Measurements from ENCODE around the gene SHC3. TPM values are rescaled to one million over a fixed set of nuclear protein-coding genes. Genes with fewer than 3 reads are reported as not detected.
"Not testable (repeated sequence)": the region's sequence is repeated elsewhere in the genome, so short reads cannot be mapped to it uniquely, and the experiment has no call there.

Gene SHC3, protein sequence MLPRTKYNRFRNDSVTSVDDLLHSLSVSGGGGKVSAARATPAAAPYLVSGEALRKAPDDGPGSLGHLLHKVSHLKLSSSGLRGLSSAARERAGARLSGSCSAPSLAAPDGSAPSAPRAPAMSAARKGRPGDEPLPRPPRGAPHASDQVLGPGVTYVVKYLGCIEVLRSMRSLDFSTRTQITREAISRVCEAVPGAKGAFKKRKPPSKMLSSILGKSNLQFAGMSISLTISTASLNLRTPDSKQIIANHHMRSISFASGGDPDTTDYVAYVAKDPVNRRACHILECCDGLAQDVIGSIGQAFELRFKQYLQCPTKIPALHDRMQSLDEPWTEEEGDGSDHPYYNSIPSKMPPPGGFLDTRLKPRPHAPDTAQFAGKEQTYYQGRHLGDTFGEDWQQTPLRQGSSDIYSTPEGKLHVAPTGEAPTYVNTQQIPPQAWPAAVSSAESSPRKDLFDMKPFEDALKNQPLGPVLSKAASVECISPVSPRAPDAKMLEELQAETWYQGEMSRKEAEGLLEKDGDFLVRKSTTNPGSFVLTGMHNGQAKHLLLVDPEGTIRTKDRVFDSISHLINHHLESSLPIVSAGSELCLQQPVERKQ
- polyA plus RNA-seq (ENCODE audit: insufficient read length in 12 of 12): 1 to 10 TPM in 2 of 12 donors, under 1 TPM in 9, not detected in 1; 0.52 to 1.4 (median 0.81) TPM
- long read RNA-seq, donor 1: 0 reads
- long read RNA-seq, donor 2: 0 reads
- long read RNA-seq, donor 3: 0 reads
- long read RNA-seq, donor 4: 0 reads
- long read RNA-seq, donor 5: 0 reads
- long read RNA-seq, donor 6: 0 reads
- long read RNA-seq, donor 7: 0 reads
- long read RNA-seq, donor 8: 0 reads
- long read RNA-seq, donor 9: 0 reads
- long read RNA-seq, donor 10: 0 reads
- long read RNA-seq, donor 11: 0 reads

DNA sequence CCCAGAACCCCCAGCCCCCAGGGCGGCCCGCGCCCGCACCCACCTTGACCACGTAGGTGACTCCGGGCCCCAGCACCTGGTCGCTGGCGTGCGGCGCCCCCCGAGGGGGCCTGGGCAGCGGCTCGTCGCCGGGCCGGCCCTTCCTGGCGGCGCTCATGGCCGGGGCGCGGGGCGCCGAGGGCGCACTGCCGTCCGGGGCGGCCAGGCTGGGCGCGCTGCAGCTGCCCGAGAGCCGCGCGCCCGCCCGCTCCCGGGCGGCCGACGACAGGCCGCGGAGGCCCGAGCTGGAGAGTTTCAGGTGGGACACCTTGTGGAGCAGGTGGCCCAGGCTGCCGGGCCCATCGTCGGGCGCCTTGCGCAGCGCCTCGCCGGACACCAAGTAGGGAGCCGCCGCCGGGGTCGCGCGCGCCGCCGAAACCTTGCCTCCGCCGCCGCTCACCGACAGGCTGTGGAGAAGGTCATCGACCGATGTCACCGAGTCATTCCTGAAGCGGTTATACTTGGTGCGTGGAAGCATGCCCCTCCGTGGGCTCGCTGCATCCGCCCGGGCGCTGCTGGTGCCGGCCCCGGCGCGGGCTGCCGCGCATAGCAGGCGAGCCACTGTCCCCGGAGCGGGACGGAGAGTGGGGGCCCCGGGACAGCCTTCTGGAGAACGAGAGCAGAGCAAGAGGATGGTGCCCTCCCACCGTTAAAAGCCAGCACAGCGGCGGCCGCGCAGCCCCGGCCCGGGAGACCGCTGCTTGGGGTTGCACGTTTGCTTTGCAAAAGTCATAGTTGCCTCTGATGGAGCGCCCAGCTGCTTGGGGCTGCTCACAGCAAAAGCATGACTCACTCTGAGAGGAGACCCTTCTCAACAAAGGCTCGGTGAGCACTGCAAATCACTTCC, at the start of gene SHC3:
TSS of gene SHC3 (minus strand) at position 875 of the 886 bp plus-strand sequence. CDS start at position 517, 358 bp downstream.
- no peak for DNase-seq

DNA sequence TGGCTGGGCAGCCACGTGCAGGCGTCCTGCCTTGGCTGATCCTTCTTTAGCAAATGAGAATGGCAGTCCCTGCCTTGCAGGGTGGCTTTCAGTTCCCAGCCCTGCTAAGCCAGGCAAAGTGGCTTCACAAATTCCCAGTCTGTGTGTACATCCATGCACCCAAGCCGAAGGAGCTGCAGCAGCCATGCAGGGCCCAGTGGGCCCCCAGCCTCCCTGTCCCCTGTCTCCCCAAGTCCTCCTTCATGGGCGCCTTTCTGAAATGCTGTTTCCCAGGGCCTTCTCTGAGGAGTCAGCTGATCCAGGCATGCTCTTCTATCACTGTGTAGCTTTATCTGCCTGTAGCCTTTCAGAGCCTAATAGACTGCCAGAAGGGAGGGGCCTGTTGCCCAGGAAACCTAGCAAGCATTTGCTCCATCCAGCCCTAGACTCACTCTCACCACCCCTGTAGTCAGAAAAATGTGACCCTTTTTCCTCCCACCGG, 47.4 kb upstream of the SHC3 start:
- DNase-seq: peak; percentile 26

DNA sequence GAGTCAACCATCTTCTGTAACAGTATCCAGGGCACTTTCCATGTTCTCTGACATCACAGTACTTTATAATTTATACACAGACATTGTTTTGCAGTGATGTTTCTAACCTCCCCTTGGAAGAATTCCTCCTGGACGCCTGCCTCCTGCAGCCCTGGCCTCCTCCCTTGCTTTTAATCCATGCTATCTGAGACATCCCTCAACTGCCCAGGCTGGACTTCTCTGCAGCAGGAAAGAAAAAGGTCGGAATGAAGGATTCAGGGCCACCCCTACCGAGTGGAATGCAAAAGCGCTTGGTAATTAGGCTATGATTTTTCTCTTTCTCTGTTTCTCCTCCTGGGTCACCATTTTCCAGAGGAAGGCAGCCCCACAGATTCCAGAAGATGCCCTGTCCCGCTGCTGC, 47.0 kb upstream of the SHC3 start:
- peak; percentile 22 for DNase-seq

DNA sequence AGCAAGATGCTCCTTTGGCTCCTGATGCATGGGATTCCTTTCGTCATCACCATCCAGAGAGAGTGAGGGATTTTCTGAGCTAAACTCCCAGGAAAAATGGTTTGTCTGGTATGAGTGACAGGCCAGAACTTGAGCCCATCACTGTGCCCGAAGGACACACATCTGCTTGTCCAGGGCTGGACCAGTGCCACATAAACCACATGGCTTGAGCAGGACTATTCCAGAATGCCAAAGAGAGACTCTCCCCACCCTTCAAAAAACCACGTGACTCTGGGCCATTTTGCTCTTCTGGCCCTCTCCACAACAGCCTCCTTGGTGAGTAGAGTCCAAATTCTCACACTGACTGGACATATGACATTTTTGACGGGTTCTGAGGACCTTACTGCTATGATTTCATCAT, 46.4 kb upstream of the SHC3 start:
- no peak for DNase-seq

DNA sequence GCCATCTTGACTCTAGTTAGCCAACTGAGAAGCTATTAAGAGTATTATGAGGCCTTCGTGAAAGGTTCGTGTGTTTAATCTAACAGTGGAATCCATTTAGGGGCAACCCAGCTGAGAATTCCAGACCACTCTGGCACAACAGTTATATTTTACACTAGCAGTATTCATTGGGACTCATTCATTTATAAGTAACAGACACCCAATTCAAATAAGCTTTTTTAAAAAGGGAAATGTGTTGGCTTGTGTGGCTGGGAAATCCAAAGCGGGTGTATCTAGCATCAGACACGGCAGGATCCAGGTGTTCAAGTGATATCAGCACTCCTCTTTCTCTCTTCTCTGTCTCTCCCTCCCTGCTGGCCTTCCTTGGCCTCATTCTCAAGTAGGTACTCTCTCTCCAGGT, 46.0 kb upstream of the SHC3 start:
- DNase-seq: no peak

DNA sequence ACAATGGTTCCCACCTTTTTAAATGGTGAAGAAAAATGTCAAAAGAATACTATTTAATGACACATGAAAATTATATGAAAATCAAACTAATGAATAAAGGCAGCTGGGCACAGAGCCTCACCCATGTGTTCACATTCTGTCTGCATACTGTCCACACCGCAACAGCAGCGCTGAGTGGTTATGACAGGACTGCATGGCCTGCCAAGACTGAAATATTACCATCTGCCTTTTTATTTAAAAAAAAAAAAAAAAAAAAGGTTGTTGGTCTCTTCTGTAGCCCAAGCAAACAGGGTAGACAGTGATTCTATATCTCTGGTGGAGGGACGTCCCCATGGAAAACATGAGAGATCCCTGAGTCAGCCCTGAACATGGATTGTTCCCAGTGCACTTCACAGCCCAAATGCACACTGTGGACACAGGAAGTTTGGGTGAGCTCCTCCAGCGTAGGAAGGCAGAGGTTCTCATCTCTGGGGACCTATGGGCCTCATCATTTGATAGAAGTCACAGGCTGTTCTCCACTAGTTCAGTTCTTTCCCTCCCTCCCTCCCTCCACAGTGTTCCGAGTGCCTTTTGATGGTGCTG, 44.9 kb upstream of the SHC3 start:
- no peak for DNase-seq

DNA sequence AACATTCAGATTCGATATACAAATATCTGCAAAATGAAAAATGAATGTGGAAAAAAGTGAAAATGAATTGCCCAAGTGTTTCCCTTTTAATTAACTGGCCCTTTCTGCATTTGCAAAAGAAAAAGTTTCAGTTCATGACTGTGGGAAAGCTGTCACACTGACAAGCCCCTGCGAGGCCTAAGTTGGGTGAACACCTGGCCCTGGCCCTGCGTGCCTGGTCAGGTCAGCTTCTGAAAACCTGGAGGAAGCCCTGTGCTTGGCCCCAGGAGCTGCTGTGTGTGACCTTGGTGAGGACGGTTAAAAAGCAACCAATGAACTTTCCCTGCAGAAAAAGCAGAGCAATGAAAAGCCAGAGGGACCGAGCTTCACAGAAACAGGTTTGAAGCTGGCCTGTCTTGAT, 41.0 kb upstream of the SHC3 start:
- DNase-seq: no peak

DNA sequence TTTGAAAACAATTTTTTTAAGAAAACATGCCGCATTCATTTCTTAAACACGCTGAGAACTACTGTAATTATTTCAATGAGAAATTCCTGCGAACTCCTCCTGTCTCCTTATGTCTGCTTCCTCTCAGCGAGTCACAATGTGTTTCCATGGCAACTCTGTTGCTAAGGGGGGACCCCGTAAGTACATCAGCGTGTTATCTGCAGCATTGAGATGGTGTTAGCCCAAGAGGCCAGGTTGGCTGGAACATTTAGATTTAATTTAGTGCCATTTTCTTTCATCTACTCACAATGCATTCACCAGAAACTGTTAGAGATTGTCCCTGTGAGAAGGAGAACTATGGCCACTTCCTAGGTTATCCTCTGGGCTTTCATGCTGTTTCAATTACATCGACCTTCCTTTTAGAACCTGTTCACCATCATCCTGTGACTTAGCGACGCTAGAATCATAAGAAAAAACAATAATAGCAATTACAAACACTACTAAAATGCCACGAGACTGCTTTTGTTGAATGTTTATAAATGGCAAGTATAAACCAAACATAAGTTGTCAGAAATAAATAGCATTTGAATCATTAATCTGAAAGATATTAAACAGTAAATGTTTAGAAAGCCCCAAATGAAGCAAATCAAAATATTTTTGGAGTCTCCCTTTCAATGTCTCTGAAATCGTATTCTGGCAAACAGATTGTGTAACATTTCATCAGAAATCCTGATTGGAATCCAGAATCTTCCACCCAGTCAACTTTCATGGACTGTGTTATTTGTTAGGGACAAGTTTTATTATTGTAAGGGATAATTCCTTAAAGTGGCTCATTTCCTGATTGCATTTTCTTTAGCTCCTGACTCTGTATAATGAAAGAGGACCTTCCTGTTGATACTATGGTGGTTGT, 39.7 kb upstream of the SHC3 start:
- no peak for DNase-seq

DNA sequence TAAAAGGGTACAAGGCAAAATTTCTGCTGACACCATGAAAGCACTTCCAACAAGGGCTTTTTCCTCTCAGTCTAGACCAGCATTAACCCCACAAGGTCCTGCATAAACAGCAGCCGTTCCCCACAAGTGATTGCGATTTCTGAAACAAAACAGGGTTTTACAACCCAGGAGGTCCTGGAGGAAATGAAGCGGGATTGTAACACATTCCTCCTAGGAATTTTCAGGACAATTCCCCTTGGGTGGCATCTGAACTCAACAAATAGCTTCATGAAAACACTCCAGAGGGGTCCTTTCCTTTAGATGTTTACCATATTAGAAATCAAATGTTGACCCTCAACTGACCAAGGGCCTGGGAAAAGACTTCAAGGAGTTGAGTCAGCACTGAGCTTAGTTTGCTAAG, 36.7 kb upstream of the SHC3 start:
- DNase-seq: no peak

DNA sequence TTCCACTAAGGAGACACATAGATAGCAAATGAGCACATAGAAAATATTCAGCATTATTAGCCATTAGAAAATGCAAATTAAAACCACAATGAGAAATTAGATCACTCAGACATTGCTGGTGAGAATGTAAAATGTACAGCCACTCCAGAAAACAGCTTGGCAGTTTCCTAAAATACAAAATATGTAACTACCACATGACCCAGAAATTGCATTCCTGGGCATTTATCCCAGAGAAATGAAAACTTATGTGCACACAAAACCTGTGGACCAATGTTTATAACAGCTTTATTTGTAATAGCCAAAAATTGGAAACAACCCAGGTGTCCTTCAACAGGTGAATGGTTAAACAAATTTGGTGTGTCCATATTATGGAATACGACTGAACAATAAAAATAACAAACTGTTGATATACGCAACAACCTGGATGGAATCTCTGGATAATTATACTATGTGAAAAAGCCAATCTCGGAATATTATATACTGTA, 34.8 kb upstream of the SHC3 start:
- DNase-seq: no peak

DNA sequence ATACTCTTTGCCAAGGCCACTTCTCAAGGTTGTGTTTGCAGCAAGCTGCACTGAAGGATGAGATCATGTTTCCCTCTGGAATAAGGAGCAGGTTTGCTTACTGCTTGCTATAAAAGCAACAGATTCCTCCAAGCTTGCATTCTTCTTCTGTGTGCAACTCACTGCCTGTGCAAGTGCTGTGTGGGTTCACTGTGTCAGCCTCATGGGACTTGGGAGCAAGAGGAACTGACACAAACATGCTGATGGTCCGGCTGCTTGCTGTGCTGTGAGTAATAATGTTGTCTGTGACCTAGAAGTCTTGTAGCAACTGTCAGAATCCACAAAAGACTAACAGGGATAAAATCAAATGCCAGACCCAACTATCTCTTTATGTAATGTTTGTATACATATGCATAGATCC, 33.6 kb upstream of the SHC3 start:
- no peak for DNase-seq

DNA sequence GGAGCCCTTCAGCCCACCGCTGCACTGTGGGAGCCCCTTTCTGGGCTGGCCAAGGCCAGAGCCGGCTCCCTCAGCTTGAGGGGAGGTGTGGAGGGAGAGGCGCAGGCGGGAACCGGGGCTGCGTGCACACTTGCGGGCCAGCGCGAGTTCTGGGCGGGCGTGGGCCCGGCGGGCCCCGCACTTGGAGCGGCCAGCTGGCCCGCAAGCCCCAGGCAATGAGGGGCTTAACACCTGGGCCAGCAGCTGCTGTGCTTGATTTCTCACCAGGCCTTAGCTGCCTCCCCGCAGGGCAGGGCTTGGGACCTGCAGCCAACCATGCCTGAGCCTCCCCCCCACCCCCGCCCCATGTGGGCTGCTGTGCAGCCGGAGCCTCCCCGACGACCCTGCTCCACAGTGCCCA, 30.7 kb upstream of the SHC3 start:
- not testable (repeated sequence) for DNase-seq

DNA sequence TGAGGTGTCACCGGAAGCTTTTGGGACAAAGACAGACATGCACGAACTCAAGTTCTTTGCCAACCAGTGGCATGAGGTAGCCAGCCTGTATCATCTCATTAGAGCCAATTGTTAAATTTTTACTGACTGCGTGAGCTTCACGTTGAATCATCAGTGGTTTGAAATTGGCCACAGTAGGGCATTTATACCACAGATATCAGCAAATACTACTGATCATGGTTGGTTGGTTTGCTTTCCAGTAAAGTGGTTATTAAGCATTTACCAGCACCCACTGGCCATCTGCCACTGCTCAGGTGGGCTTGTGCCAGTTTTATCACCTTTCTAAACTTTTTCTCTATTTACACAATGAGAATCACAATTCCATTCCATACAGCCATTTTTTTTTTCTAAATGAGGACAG, 28.4 kb upstream of the SHC3 start:
- DNase-seq: no peak

DNA sequence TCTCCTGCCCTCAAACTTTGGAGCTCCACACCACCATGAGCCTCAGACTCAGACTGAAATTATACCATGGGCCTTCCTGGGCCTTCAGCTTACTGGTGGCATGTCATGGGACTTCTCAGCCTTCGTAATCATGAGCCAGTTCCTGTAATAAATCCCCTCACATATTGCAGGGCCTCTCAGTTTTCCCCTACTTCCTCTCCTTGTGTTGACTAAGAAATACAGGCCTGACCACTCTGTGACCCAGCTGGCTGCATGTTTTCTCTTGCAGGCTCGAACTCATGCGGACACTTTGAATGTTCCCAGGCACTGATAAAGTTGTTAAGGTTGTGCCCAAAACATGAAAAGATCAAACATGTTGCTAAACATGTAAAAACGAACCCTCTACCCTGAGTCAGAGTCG, 26.2 kb upstream of the SHC3 start:
- no peak for DNase-seq

DNA sequence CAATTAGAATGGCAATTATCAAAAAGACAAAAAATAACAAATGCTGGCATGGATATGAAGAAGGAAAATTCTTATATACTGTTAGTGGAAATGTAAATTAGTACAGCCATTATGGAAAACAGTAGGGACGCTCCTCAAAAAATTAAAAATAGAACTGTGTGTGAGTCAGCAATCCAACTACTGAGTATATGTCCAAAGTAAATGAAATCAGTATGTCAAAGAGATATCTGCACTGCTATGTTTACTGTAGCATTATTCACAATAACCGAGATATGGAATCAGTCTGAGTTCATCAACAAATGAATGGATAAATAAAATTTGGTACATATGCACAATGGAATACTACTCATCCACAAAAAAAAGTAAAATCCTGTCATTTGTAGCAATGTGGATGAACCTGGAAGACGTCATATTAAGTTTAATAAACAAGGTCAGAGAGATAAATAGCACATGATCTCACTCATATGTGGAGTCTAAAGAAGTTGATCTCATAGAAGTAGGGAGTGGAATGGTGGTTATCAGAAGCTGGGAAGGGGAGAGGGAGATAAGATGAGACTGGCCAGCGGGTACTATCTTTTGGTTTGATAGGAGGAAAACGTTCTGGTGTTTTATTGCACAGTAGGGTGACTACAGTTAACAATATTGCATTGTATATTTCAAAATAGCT, 16.6 kb upstream of the SHC3 start:
- DNase-seq: no peak

DNA sequence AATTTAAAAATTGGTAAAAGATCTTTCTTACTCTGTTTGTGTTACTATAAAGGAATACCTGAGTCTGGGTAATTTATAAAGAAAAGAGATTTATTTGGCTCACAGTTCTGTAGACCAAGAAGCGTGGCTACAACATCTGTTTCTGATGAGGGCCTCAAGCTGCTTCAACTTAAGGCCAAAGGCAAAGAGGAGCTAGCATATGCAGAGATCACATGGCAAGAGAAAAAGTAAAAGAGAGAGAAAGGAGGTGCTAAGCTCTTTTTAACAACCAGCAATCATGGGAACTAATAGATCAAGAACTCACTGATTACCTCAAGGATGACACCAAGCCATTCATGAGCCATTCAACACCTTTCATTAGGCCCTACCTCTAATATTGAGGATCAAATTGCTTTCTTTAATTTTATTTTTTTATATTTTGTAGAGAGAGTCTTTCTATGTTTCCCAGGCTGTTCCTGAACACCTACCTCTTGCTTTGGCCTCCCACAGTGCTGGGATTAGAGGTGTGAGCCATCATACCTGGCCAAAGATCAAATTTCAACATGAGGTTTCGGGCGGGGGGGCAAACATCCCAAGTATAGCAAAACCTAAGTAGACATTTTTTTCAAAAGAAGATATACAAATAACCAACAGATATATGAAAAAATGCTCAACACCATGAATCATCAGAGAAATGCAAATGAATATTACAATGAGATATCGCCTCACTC, 16.0 kb upstream of the SHC3 start:
- DNase-seq: no peak

DNA sequence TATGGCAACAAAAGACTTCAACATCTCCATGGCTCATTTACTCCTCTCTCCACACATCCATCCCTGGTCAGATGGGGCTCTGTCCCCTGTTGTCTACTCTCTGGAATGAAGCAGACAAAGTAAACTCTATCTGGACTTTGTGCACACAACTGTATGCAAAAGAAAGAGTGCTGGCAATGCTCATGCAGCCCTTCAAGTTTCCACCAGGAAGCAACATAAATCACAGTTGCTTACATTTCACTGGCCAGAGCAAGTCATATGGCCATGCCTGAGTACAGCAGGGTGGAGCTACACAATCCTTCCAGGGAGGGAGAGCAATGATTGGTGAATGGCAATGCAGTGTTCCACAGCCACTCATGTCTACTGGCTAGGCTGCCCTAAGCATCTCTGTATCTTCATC, 12.4 kb upstream of the SHC3 start:
- no peak for DNase-seq

DNA sequence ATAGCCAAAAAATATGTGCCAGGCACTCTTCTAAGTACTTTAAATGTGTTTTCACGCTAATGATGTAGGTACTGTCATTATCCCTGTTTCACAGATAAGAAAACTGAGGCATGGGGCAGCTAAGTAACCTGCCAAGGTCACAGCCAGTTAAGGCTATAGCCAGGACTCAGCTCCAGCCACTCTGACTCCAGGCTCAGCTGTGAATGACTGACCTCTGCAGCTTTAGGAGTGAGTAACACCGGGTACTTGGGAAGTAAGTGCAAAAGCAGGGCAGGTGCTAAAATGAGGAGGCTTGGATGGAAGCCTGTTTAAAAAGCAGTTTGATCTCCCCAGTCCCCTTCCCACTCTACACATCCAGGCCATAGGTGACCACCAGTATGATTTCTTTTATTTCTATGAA, 10.6 kb upstream of the SHC3 start:
- DNase-seq: no peak

DNA sequence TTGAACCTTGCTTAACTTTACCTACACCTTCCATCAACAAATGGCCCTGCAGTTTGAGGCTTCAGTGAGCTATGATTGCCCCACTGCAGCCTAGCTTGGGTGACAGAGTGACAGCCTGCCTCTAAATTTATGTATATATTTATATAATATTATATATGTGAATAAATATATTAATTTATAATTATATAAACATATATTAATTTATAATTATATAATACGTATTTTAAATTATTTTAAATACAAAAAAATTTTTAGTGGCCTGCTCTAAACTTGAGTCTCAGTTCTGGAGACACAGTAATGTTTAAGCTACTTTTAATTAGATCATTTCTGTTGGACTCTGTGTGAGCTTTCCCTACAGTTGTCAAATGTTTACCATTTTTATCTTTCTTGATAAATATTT, 9.3 kb upstream of the SHC3 start:
- no peak for DNase-seq
